HG02798 (cell line): ENCODE measurements around the gene TCF7L2.

ENCODE experiments used
- ATAC-seq: cut with Tn5 transposase; IDR thresholded peaks from one replicate; pipeline ENCODE4 v1.9.1; 2021; ENCODE audit warnings: mild to moderate bottlenecking; ENCODE audit not compliant: unreplicated experiment, poor library complexity

TCF7L2 gene

DNA sequence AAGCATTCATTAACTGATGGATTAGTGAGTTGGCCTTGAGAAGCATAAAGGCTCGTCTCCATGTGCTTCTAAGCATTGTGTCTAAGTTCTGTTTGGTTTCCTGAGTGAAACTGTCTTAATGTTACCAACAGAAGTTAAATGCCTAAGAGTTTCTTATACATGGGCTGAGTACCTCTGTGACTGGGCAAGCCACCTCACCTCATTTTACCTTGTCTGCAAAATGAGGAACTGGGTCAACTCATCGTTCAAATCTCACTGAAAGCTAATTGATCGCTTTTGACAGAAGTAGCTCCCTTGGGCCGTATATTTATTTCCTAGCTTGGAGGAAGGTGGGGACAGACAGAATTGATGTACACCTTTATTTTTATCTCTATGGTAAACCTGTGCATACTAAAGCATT is 88.9 kb downstream of the TCF7L2 start:
- ATAC-seq = no peak

DNA sequence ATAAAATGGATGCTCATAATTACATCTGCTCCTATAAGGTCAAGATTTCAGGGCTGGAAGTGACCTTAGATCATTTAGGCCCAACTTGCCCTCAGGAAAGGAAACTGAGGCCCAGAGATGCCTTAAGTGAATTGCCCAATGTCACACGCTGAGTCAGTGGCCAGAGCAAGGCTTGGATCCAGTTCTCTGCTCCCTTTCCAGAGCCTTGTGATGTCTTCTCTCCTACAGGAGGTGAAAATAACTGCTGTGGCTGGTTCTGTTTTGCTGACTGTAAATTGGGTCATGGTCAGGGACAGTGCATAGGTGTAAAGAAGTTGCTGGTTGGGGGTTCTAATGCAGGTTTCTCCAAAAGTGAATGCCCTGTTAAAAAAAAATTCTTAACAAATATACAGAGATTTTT is 91.3 kb downstream of the TCF7L2 start:
- ATAC-seq = no peak

- no peak for ATAC-seq
These were observed 92.0 kb downstream of the TCF7L2 start for GRCh38 chr10:113041841-113042750.

GRCh38 chr10:113042868-113043267 is 92.8 kb downstream of the TCF7L2 start:
- ATAC-seq = no peak

DNA sequence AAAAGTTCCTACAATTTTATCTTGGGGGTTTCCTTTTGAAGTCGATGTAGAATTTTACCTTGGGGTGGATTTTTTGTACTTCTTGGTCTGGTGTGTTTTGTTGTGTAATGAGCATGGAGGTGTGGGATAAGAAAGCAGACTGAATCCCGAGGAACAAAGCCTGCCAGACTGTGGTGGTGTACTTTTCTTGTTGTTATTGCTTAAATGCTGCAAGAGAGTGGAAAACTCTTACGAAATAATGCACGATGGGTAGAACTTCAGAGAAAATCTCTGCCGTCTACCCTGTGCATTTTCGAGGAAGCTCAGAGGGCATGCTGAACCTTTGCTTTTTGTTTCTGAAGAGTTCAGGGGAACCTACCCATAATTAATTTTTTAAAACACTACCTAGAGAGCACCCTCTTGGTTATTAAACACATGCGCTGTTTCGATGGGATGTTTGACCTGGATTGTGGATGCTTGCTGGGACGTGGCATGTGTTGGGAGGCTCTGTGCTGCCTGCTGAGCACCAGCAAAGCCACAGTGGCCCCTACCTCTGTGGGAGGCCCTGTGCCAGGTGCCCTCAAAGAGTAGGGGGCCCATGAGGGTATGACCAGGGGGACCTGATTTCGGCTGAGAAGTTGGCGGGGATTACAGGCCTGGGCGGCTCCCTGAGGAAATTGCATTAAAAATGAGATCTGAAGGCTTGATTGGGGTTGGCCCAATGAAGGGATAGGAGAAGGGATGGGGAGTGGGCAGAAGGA is 94.1 kb downstream of the TCF7L2 start:
- no peak for ATAC-seq

- no peak for ATAC-seq
These were observed 95.4 kb downstream of the TCF7L2 start for GRCh38 chr10:113045147-113046055.

GRCh38 chr10:113047151-113047550 is 97.1 kb downstream of the TCF7L2 start:
- ATAC-seq = no peak

DNA sequence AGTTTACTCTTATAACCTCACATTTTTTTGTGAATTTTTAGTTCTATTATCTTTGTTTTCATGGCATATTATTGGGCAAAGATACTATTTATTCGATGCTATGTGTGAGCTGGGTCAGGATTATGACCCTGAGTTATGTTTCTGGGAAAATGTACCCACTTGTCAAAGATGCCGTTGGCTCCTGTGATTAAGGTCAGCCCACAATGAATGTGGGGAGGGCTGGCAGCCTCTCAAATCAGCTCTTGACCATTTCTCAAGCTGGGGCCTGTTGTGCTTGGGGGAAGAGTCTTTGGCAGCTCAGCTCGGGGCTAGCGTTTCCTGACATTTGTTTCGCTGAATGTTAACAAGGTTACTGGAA is 97.5 kb downstream of the TCF7L2 start:
- no peak for ATAC-seq

DNA sequence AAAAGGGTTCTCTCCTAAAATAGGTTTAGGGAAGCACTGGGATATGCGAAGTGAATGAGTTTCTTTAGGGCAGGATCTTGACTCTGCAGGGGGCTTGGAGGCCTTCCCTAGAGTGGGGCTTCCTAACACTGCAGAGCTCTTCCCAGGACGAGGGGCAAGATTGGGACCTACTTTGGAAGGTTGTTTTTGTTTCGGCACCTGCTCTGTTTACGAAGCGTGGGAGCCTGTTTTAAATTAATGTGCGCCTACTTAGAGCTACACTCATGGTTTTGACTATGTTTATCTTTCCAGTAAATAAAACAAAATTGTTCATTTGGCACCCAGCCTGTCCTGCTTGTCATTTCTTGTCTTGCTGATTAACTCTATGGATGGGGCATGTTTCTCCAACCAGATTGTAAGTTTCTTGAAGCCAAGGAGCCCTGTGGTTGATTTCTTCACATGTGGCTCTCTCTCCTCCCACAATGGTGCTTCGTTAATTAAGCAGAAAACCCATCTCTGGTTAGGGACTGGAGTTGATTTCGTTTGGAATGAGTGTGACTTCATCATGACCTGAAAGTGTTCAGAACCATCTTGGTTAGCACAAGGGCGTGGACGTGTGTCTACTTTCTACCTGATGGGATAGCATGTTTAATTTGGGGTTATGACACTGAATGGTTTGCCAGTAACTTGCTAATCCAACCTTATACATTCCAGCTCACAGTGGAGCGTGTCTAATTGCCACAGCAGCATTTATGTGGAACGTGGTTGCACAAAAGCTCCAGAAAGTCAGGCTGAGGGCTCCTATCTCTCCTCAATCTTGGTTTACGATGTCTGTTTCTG is 98.1 kb downstream of the TCF7L2 start:
- no peak for ATAC-seq

GRCh38 chr10:113049881-113050280 is 99.8 kb downstream of the TCF7L2 start:
- ATAC-seq = no peak

DNA sequence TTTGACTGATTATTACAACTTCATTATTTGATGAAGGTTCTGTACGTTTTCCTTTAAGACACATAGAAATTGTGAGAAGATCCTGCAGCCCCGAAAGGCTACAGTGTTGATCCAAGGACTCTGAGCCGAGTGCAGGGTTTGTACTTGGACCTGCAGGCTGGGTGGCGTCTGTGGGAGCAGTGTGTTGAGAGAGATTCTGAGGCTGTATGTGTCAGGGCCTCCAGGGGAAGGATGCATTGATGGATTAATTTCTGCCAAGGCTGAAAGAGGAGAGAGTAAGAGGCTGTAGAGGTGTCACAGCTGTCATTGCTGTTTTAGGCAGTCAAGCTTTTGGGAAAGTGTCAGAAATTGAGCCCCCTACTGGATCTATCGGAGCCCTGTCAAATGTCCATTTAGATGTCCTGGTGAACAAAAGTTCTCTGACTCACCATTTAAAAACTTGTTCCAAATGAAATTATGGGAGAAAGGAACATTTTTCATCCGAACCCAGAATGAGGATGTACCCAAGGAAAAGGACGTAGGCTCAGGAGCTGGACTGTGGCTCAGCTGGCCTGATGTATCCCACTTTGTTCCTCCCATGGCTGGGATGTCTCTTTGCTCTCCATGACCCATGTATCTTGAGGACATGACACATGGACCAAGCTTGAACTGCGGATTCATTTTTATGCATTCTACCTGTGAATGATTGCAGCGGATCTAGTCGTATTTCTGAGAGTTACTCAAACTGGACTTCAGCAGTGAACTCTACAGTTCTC is 102.2 kb downstream of the TCF7L2 start:
- no peak for ATAC-seq

- no peak for ATAC-seq
These were observed 103.0 kb downstream of the TCF7L2 start for GRCh38 chr10:113053091-113053490.

DNA sequence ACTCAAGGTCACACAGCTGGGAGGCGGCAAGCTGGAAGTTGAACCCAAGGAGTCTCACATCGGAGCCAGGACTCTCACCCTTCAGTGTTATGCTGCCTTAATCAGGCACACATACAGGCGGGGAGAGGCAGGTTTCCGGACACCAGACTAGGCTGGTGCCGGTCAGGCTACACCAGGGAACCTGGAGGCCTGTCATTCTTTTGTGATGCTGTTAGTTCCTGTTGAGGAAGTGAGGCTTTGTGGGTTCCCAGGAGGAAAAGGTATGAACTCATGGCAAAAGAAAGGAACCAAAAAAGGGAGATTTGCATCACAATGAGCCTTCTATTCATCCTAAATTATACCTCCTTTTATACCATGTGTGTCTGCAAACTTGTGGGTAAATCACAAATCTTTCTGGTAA is 103.8 kb downstream of the TCF7L2 start:
- ATAC-seq = no peak

DNA sequence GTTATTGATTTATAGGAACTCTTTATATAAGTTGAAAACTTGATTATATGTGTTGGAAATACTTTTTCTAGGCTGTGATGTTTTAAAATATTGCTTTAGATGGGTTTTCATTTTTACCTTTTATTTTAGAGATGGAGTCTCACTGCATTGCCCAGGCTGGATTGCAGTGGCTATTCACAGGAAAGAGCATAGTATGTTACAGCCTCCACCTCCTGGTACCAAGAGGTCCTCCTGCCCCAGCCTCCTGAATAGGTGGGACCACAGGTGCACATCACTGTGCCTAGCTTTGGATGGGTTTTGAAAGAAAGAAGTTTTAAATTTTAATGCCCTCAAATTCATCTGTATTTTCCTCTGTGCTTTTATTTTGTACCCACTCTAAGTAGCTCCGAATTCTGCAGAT is 105.4 kb downstream of the TCF7L2 start:
- ATAC-seq = no peak

DNA sequence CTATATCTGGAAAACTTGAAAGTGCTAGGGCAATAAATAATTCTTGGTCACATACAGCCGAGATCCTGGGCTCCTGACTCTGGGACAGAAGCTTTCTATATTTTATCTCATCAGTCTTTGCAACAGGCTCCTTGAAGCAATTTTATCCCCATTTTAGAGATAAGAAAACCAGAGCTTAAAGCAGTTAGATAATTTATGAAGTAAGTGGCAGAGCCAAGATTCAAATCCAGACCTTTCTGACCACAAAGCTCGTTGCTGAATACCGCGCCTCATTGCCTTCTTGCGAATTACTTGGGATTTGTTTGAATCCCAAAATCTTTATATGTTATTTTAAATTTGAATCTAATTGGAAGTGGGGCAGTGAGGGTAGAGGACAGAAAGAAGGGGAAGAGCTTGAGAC is 106.0 kb downstream of the TCF7L2 start:
- ATAC-seq = no peak

DNA sequence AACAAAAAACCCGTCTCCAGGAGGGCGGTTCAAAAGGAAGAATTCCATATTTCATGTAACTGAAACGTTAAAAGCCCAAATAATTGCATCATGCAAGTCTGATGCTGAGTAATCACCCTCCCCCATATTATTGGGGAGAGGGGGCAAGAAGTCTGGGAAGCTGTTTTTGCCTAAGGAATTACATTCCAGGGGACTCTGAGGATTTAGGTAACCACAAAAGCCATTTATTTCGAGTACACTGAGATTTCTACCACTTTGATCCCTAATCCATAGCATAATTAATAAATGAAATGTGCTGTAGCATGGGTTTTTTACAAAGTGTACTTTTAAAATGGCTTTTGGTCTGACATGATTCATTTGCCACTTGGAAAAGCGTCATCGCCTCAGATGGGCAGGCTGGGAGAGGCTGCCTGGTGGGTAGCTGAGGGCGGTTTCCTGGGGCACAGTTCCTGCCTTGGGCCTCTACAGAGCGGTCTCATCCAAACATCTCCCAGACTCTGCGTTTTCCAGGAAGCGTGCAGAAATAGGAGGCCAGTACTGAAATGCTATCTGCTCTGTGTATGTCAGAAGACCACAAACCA is 106.5 kb downstream of the TCF7L2 start:
- no peak for ATAC-seq

DNA sequence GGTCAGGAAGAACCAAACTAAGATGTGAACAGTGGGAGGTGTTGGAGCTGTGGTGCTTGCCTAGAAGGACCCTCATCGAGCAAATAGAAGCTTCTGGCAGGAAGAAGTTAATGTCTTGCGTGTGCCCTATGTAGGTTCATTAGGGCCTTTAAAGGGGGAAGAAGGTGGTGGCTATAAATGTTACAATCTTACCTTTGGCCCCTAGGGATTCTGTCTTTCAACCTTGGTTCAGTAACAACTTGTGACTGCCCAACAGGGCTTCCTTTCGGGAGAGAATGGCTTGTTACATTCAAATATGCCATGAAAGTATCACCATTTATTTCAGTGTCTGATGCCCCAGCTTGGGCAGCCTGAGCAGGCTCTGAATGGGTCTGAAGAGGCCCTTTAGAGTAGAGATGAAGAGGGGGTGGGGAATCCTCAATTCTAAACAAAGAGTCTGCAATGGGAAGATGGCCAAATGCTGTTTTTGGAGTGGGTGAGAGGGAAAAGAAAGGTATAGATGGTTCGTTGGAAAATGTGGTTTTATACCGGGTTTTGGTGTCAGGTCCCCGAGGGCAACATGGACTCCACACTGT is 108.0 kb downstream of the TCF7L2 start:
- no peak for ATAC-seq
